ENCODE measurements around the gene PGA3. TPM values are rescaled to one million over a fixed set of nuclear protein-coding genes. Genes with fewer than 3 reads are reported as not detected.
"Not testable (repeated sequence)": the region's sequence is repeated elsewhere in the genome, so short reads cannot be mapped to it uniquely, and the experiment has no call there.

The PGA3 gene
- total RNA-seq, 2 experiments from 2014 or later: not detected

GRCh38 chr11:61218306-61218705 is 15.0 kb downstream of the PGA3 start:
- H3K36me3 Mint-ChIP-seq; DNase-seq; H3K27me3 Mint-ChIP-seq; intact Hi-C loops (cut with micrococcal nuclease); POLR2A ChIA-PET; H3K27ac Mint-ChIP-seq; CTCF ChIA-PET; H3K9me3 Mint-ChIP-seq; H3K4me1 Mint-ChIP-seq (ENCODE audit: low read depth); H3K4me3 Mint-ChIP-seq: not testable (repeated sequence)

DNA sequence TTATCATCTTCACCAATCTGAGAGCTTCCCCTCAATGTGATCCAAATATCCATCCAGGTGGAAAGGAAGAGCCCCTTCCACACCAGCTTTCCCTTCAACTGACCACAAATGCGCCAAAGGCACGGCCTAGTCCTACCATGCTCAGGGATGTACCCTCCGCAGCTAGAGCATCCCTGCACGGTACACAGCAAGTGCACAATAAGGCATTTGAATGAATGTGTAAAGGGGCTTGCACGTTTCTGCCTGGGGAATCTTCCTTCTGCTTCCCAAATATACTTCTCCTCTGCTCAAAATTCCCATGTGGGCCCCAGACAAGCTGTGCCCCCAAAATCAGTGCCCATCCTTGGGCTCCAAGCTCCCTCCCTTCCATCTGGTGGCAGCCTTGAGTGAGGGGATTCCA is 15.7 kb downstream of the PGA3 start:
- H3K9me3 Mint-ChIP-seq; CTCF ChIA-PET; H3K27ac Mint-ChIP-seq; H3K27me3 Mint-ChIP-seq; DNase-seq; H3K36me3 Mint-ChIP-seq; H3K4me1 Mint-ChIP-seq (ENCODE audit: low read depth); intact Hi-C loops (cut with micrococcal nuclease); POLR2A ChIA-PET; H3K4me3 Mint-ChIP-seq: not testable (repeated sequence)

- H3K27me3 Mint-ChIP-seq, H3K9me3 Mint-ChIP-seq, CTCF ChIA-PET: not testable (repeated sequence)
These were observed 18.7 kb downstream of the PGA3 start, which contains the start of gene PGA4 for GRCh38 chr11:61222047-61222446. Gene PGA4 (plus strand): TSS chr11:61222347. CDS start chr11:61222401, 54 bp downstream.

DNA sequence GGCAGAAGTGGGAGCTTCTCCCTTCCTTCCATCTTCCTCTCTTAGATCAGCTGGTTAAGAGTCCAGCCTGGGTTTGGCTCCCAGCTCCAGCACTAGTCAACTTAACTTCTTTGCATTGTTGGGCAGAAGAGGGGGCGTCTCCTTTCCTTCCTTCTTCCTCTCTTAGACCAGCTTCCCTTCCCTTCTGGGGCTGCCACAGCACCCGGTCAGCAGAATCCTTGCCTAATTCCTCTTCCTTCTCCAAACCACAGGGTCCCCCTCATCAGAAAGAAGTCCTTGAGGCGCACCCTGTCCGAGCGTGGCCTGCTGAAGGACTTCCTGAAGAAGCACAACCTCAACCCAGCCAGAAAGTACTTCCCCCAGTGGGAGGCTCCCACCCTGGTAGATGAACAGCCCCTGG is 19.4 kb downstream of the PGA3 start:
- POLR2A ChIA-PET; intact Hi-C loops (cut with micrococcal nuclease); H3K9me3 Mint-ChIP-seq; H3K4me1 Mint-ChIP-seq (ENCODE audit: low read depth); H3K4me3 Mint-ChIP-seq; H3K27me3 Mint-ChIP-seq; DNase-seq; CTCF ChIA-PET; H3K27ac Mint-ChIP-seq; H3K36me3 Mint-ChIP-seq: not testable (repeated sequence)

More at GRCh38 chr11:61222047-61222446, 18.7 kb downstream of the PGA3 start, which contains the start of gene PGA4:
- H3K4me3 Mint-ChIP-seq; H3K4me1 Mint-ChIP-seq (ENCODE audit: low read depth); H3K36me3 Mint-ChIP-seq; H3K27ac Mint-ChIP-seq; DNase-seq; POLR2A ChIA-PET; intact Hi-C loops (cut with micrococcal nuclease): not testable (repeated sequence)

- DNase-seq; H3K27me3 Mint-ChIP-seq; H3K27ac Mint-ChIP-seq; H3K4me3 Mint-ChIP-seq; H3K36me3 Mint-ChIP-seq; H3K9me3 Mint-ChIP-seq; POLR2A ChIA-PET; H3K4me1 Mint-ChIP-seq (ENCODE audit: low read depth); CTCF ChIA-PET; intact Hi-C loops (cut with micrococcal nuclease): not testable (repeated sequence)
These were observed 23.3 kb downstream of the PGA3 start for GRCh38 chr11:61226457-61227137.

DNA sequence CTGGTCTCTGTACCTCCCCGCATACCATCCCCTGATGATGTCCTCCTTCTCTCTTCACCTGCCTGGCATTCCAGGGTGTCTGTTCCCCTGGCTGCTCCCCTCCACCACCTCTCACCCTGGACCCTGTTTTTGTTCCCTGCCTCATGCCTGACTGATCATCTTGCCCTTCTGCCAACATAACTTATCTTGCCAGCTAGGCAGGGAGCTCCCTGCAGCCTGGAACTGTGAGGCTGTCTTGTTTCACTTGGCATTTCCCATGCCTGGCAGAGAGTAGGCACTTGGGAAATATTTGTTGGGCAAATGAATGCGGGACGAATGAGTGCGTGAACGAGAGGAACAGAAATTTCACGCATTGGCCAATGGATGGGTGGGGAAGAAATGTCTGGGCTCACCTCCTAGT is 26.1 kb downstream of the PGA3 start:
- POLR2A ChIA-PET; H3K27me3 Mint-ChIP-seq; H3K9me3 Mint-ChIP-seq; CTCF ChIA-PET; H3K4me3 Mint-ChIP-seq; intact Hi-C loops (cut with micrococcal nuclease); H3K27ac Mint-ChIP-seq; DNase-seq; H3K36me3 Mint-ChIP-seq; H3K4me1 Mint-ChIP-seq (ENCODE audit: low read depth): not testable (repeated sequence)

DNA sequence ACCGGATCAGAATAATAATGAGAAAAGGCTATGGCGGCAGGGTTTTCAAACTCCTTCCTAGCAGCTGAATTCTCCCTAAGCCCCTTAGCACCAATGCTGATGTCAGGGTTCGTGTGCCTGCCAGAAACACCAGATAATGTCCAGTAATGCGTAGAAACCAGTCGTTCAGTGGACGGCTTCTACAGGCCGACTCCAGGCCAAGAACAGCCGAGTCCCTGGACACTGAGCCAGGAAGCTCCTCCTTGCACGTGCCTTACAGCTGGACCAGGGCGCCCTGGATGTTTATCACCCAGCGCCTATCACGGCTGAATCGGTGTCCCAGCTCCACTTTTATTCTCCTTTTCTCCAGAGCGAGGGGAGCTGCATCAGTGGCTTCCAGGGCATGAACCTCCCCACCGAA is 27.7 kb downstream of the PGA3 start:
- POLR2A ChIA-PET: not testable (repeated sequence)

GRCh38 chr11:61231585-61231984 is 28.3 kb downstream of the PGA3 start:
- intact Hi-C loops (cut with micrococcal nuclease); H3K36me3 Mint-ChIP-seq; CTCF ChIA-PET; DNase-seq; POLR2A ChIA-PET; H3K4me1 Mint-ChIP-seq (ENCODE audit: low read depth); H3K27me3 Mint-ChIP-seq; H3K4me3 Mint-ChIP-seq; H3K9me3 Mint-ChIP-seq; H3K27ac Mint-ChIP-seq: not testable (repeated sequence)

More for the DNA sequence above, 27.7 kb downstream of the PGA3 start:
- DNase-seq; intact Hi-C loops (cut with micrococcal nuclease); H3K36me3 Mint-ChIP-seq; H3K27ac Mint-ChIP-seq; CTCF ChIA-PET; H3K4me3 Mint-ChIP-seq; H3K9me3 Mint-ChIP-seq; H3K27me3 Mint-ChIP-seq; H3K4me1 Mint-ChIP-seq (ENCODE audit: low read depth): not testable (repeated sequence)

GRCh38 chr11:61232548-61233145 is 29.3 kb downstream of the PGA3 start:
- H3K4me3 Mint-ChIP-seq; DNase-seq; H3K4me1 Mint-ChIP-seq (ENCODE audit: low read depth); H3K27ac Mint-ChIP-seq; H3K36me3 Mint-ChIP-seq; intact Hi-C loops (cut with micrococcal nuclease); H3K9me3 Mint-ChIP-seq; H3K27me3 Mint-ChIP-seq; CTCF ChIA-PET; POLR2A ChIA-PET: not testable (repeated sequence)

GRCh38 chr11:61237130-61237529 is 33.8 kb downstream of the PGA3 start:
- CTCF ChIA-PET; H3K27me3 Mint-ChIP-seq; DNase-seq; H3K36me3 Mint-ChIP-seq; intact Hi-C loops (cut with micrococcal nuclease); H3K9me3 Mint-ChIP-seq; H3K4me3 Mint-ChIP-seq; H3K4me1 Mint-ChIP-seq (ENCODE audit: low read depth); H3K27ac Mint-ChIP-seq; POLR2A ChIA-PET: not testable (repeated sequence)

DNA sequence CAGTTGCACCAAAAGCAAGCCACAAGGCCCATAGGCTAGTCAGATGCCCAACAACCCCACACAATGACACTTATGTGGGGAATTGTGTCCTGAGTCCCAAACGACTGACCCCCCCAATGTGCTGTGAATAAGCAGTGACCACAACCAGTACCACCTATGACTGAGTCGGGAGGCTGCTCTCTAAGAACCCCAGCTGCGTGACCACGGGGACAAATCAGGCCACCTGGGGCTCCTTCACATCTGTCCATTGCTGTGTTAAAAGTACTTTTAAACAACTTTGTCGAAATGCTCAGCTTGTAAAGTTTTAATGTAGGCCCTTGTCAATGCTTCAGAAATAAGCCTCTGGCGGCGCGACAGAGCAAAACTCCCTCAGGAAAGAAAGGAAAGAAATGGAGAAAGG is 37.0 kb downstream of the PGA3 start:
- H3K9me3 Mint-ChIP-seq; intact Hi-C loops (cut with micrococcal nuclease); POLR2A ChIA-PET; H3K27ac Mint-ChIP-seq; H3K4me1 Mint-ChIP-seq (ENCODE audit: low read depth); H3K4me3 Mint-ChIP-seq; H3K27me3 Mint-ChIP-seq; H3K36me3 Mint-ChIP-seq; DNase-seq: not testable (repeated sequence)
- CTCF ChIA-PET: interaction anchor here (0.6 kb wide), 1 partner anchor 202 kb away, joined by 3 read pairs; no protein-coding TSS in a partner anchor

GRCh38 chr11:61240875-61241274 is 37.6 kb downstream of the PGA3 start, which contains the start of gene PGA5:
Gene PGA5 (plus strand): TSS chr11:61241175. CDS start chr11:61241227, 52 bp downstream.
- H3K27ac Mint-ChIP-seq; H3K4me1 Mint-ChIP-seq (ENCODE audit: low read depth); H3K9me3 Mint-ChIP-seq; CTCF ChIA-PET; DNase-seq; POLR2A ChIA-PET; H3K36me3 Mint-ChIP-seq; intact Hi-C loops (cut with micrococcal nuclease); H3K27me3 Mint-ChIP-seq; H3K4me3 Mint-ChIP-seq: not testable (repeated sequence)

DNA sequence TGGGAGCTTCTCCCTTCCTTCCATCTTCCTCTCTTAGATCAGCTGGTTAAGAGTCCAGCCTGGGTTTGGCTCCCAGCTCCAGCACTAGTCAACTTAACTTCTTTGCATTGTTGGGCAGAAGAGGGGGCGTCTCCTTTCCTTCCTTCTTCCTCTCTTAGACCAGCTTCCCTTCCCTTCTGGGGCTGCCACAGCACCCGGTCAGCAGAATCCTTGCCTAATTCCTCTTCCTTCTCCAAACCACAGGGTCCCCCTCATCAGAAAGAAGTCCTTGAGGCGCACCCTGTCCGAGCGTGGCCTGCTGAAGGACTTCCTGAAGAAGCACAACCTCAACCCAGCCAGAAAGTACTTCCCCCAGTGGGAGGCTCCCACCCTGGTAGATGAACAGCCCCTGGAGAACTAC is 38.2 kb downstream of the PGA3 start:
- CTCF ChIA-PET; DNase-seq; H3K4me1 Mint-ChIP-seq (ENCODE audit: low read depth); H3K36me3 Mint-ChIP-seq; H3K27ac Mint-ChIP-seq; H3K9me3 Mint-ChIP-seq; H3K27me3 Mint-ChIP-seq; H3K4me3 Mint-ChIP-seq; POLR2A ChIA-PET; intact Hi-C loops (cut with micrococcal nuclease): not testable (repeated sequence)

All from activated CD4-positive, alpha-beta memory T cell treated with anti-CD3 and anti-CD28 coated beads for 36 hours (primary cell).